GM19324 (cell line): Measurements from ENCODE around the gene DOCK2.
A peak's percentile ranks its signal among the peaks of the same experiment; 100 is the strongest.
"Not testable (repeated sequence)": the region's sequence is repeated elsewhere in the genome, so short reads cannot be mapped to it uniquely, and the experiment has no call there.

Experiments used
- ATAC-seq: cut with Tn5 transposase; IDR thresholded peaks from one replicate; pipeline ENCODE4 v1.9.1; 2021; ENCODE audit warnings: mild to moderate bottlenecking, moderate library complexity; ENCODE audit not compliant: unreplicated experiment, low FRiP score

DOCK2 gene

GRCh38 chr5:169748174-169748573 lies 111.1 kb downstream of the DOCK2 start:
- no peak for ATAC-seq

- ATAC-seq, result no peak
Observed at GRCh38 chr5:169749295-169749694, 112.2 kb downstream of the DOCK2 start.

- no peak for ATAC-seq
Observed at GRCh38 chr5:169751490-169751889, 114.4 kb downstream of the DOCK2 start.

- ATAC-seq, result not testable (repeated sequence)
Observed at GRCh38 chr5:169752566-169752965, 115.5 kb downstream of the DOCK2 start.

GRCh38 chr5:169753795-169754194 lies 116.7 kb downstream of the DOCK2 start:
- ATAC-seq, result no peak

- no peak for ATAC-seq
Observed at GRCh38 chr5:169754737-169755136, 117.7 kb downstream of the DOCK2 start.

GRCh38 chr5:169756071-169756765 lies 119.1 kb downstream of the DOCK2 start:
- ATAC-seq, result no peak

- ATAC-seq, result no peak
Observed at GRCh38 chr5:169757016-169757415, 119.9 kb downstream of the DOCK2 start.

- ATAC-seq, result no peak
Observed at GRCh38 chr5:169758886-169759285, 121.8 kb downstream of the DOCK2 start.

- ATAC-seq, result no peak
Observed at GRCh38 chr5:169760229-169760628, 123.2 kb downstream of the DOCK2 start.

GRCh38 chr5:169762338-169763095 lies 125.4 kb downstream of the DOCK2 start:
- ATAC-seq, result no peak

- ATAC-seq, result peak; percentile 79
Observed at GRCh38 chr5:169763376-169764017, 126.4 kb downstream of the DOCK2 start.

- ATAC-seq, result no peak
Observed at GRCh38 chr5:169764018-169764378, 126.9 kb downstream of the DOCK2 start.

GRCh38 chr5:169765176-169765996 lies 128.3 kb downstream of the DOCK2 start:
- no peak for ATAC-seq

- not testable (repeated sequence) for ATAC-seq
Observed at GRCh38 chr5:169766943-169767342, 129.9 kb downstream of the DOCK2 start.

GRCh38 chr5:169767938-169768337 lies 130.9 kb downstream of the DOCK2 start:
- ATAC-seq, result no peak

GRCh38 chr5:169768416-169768815 lies 131.3 kb downstream of the DOCK2 start:
- no peak for ATAC-seq

GRCh38 chr5:169770109-169770508 lies 133.0 kb downstream of the DOCK2 start:
- ATAC-seq, result no peak

GRCh38 chr5:169772256-169772655 lies 135.2 kb downstream of the DOCK2 start:
- ATAC-seq, result no peak

GRCh38 chr5:169772688-169773087 lies 135.6 kb downstream of the DOCK2 start:
- no peak for ATAC-seq

GRCh38 chr5:169777159-169777558 lies 140.1 kb downstream of the DOCK2 start:
- no peak for ATAC-seq
